Measurements from ENCODE around the gene MNX1. TPM values are rescaled to one million over a fixed set of nuclear protein-coding genes. Genes with fewer than 3 reads are reported as not detected.

MNX1 gene
- total RNA-seq, 1 experiment from 2014 or later, result 2.6 TPM

- Histone ChIP-seq H3K27ac (ENCODE audit: low read length) (no peak overlapping the region), H3K27me3 (ENCODE audit: low read length) (no peaks in the 10 kb centered on the region), H3K9me3 (ENCODE audit: low read length) (no peaks in the 10 kb centered on the region), H3K4me3 (ENCODE audit: low read length) (no peak overlapping the region), H3K79me2 (ENCODE audit: low read length) (no peaks in the 10 kb centered on the region), H2AFZ (ENCODE audit: low read length) (no peak overlapping the region), H3K4me1 (ENCODE audit: insufficient read depth, low read length) (no peaks in the 10 kb centered on the region), H3K9me2 (replicated peaks; ENCODE audit: low read length) (no peaks in the 10 kb centered on the region), H3F3A (ENCODE audit: low read length, unreplicated experiment) (no peaks in the 10 kb centered on the region), H3K4me2 (ENCODE audit: low read length) (no peak overlapping the region), H3K36me3 (ENCODE audit: low read depth, low read length) (no peaks in the 10 kb centered on the region), H4K20me1 (ENCODE audit: low read length) (no peaks in the 10 kb centered on the region), H3K9ac (ENCODE audit: low read length) (no peak overlapping the region)
- BruUV-seq (replicated peaks), result no TSS peak
- intact Hi-C loops (cut with micrococcal nuclease), result no loop called here
- TF ChIP-seq EZH2 (IDR thresholded peaks at IDR 0.05; ENCODE audit: low read length, unreplicated experiment), result no peak
- no peak for TF ChIP-seq CTCF (conservative IDR thresholded peaks at IDR 0.05; ENCODE audit: low read depth, low read length)
- TF ChIP-seq EZH2phosphoT487 (IDR thresholded peaks at IDR 0.05; ENCODE audit: borderline replicate concordance, low read length), result no peak
- ATAC-seq (no peak), DNase-seq (no peak)
- CTCF ChIA-PET, result no interaction called here
- POLR2A ChIA-PET (ENCODE audit: unreplicated experiment), result no interaction called here
These were observed 21.9 kb downstream of the MNX1 start for GRCh38 chr7:156988343-156989185.

- no peaks in the 10 kb centered on the region for H4K20me1 ChIP-seq (ENCODE audit: low read length)
- no peaks in the 10 kb centered on the region for H3K36me3 ChIP-seq (ENCODE audit: low read depth, low read length)
- H3K4me3 ChIP-seq (ENCODE audit: low read length), result no peak overlapping the region
- H3K4me1 ChIP-seq (ENCODE audit: insufficient read depth, low read length), result no peaks in the 10 kb centered on the region
- ChIA-PET CTCF (interaction anchor here (1.0 kb wide), 1 partner anchor 15 kb away, joined by 3 read pairs; no protein-coding TSS in a partner anchor), POLR2A (ENCODE audit: unreplicated experiment) (no interaction called here)
- no peak for ATAC-seq
- H3K9me3 ChIP-seq (ENCODE audit: low read length), result no peaks in the 10 kb centered on the region
- no peak for TF ChIP-seq EZH2phosphoT487 (IDR thresholded peaks at IDR 0.05; ENCODE audit: borderline replicate concordance, low read length)
- no peak for TF ChIP-seq CTCF (conservative IDR thresholded peaks at IDR 0.05; ENCODE audit: low read depth, low read length)
- no peak for TF ChIP-seq EZH2 (IDR thresholded peaks at IDR 0.05; ENCODE audit: low read length, unreplicated experiment)
- no peak overlapping the region for H2AFZ ChIP-seq (ENCODE audit: low read length)
- intact Hi-C loops (cut with micrococcal nuclease), result no loop called here
- no peak for DNase-seq
- no peaks in the 10 kb centered on the region for H3F3A ChIP-seq (ENCODE audit: low read length, unreplicated experiment)
- H3K27me3 ChIP-seq (ENCODE audit: low read length), result no peaks in the 10 kb centered on the region
- no peak overlapping the region for H3K9ac ChIP-seq (ENCODE audit: low read length)
- H3K9me2 ChIP-seq (replicated peaks; ENCODE audit: low read length), result no peaks in the 10 kb centered on the region
- H3K79me2 ChIP-seq (ENCODE audit: low read length), result no peaks in the 10 kb centered on the region
- H3K27ac ChIP-seq (ENCODE audit: low read length), result no peak overlapping the region
- no peak overlapping the region for H3K4me2 ChIP-seq (ENCODE audit: low read length)
- no TSS peak for BruUV-seq (replicated peaks)
These were observed 24.1 kb downstream of the MNX1 start for GRCh38 chr7:156986378-156986777.

All from PC-3 (cell line).